Hypothalamus (tissue), 51 donors: Measurements from ENCODE around the gene DNER.

Experiments
- DNase-seq, 51 donors: peaks; one replicate each; lab custom pipeline; 2025; lab: John Stamatoyannopoulos, UW

DNER gene

DNA sequence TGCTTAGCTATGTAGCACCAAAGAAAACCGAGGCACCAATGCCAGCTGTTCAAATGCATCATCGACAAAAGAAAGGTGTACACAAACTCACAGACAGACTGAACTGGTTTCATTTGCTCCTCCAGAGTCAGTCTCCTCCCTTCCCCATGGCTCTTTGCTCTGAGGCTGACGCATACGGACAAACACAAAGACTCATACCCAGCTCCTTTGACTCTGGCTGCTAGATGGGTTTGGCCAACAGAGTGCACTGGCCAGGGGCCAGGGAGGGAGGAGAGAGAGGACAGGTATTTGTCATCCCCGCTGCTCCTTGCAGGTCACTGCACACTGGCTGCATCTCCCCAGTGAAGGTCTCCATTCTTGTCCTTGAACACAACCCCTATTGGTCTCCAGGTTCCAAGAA lies 40.7 kb downstream of the DNER start:
- DNase-seq: peak in 1 of 51 donors; percentile 37

DNA sequence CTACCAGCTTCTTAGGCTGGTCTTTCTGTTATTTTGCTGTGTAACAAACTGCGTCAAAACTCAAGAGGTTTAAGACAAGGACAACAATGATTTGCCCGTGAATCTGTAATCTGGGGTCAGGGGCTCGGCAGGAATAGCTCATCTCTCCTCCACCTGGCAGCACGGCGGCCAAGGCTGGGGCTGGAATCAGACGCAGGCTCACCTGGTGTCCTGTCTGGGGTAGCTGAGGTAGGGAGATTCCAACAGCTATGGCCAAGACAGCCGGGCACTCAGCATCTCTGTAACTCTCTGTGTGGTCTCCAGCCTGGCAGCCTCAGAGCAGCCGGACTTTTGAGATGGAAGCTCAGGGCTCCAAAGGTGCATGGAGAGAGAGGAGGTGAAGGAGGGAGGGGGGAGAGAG lies 42.3 kb downstream of the DNER start:
- DNase-seq: no peak

DNA sequence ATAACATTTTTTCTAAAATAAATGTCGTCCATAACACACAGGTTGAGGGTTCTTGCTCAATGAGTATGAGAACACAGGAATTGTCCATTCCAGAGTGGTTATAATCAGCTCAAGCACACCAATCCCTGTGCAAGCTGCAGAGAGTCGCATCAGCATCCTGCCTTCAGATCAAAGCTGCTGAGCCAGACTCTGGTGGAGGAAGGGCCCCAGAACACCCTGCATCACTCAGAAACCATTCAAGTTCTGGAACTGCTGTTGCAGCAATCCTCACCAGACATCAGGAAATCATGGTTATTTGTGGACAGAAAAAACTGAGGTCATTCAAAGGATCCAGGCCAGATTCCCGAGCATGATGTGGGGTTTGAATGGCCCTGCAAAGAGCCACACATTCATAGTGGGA lies 44.5 kb downstream of the DNER start:
- DNase-seq: peak in 2 of 51 donors; percentile 8 to 16

DNA sequence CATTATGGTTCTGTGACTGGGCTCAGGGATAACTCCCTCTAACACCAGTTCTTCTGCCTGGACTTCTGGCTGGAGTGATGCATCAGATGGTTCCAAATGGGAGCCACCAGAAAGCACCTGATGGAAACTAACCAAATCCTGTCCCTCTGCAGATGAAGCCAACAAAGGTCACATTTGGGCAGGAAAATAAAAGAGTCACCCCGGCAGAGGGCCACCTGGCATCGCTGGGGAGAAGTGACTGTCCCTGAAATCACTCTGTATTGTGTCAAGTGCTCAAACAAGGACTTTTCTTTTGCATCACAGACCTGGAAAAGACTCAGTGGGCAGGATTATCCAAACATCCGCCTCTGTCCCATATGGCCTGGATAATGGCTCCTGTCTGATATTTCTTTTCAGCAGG lies 47.5 kb downstream of the DNER start:
- DNase-seq: no peak

DNA sequence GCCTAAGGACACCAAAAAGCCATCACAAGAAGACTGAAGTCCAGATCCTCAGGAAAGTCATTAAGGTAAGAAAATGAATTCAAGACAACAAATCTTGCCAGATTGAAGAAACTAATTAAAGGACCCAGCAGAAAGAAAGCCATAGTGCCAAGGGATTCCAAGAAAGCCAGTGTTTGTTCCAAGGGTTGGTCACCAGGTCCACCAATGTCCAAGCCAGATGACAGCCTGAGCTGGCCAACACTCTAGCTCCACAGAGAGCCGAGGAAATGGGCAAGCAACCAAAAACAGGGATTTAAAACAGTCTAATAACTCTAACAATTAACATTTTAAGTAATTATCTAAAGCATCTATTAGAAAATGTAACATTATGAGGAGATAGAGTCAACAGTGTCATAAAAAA lies 49.2 kb downstream of the DNER start:
- DNase-seq: peak in 12 of 51 donors; percentile 6 to 48 (median 32)

DNA sequence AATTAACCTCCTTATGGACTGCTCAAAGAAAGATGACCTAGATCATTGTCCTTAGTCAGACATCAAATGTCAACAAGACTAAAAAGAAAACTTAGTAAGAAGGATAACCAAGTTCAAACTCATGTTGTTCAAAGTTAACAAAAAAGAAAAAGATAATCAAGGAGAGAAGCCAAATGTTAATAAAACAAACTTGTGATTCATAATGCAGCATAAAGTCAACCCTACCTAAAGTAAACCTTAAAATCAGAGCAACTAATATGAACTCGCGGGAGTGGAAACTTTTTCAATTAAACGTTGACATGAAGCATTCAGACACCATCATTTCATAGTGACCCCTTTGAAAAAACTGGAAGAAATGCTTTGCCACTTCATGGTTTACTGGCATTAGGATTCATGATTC lies 52.9 kb downstream of the DNER start:
- no peak for DNase-seq

DNA sequence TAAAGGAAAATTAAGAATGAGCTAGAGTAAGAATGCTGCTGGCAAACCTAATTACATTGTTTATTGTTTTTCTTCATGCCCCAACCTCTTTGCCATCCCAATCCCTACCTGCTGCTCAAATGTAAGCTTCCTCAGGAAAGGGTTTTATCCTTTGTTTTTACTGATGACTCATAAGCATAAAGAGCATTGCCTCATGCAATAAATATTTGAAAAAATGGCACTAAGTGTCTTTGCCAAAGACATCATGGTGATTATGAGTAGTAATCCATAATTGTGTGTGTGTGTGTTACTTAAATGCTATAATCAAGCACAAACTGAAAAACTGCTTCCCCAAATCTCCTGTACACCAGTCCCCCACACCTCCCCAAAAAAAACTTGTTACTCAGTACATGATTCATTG lies 53.4 kb downstream of the DNER start:
- no peak for DNase-seq

DNA sequence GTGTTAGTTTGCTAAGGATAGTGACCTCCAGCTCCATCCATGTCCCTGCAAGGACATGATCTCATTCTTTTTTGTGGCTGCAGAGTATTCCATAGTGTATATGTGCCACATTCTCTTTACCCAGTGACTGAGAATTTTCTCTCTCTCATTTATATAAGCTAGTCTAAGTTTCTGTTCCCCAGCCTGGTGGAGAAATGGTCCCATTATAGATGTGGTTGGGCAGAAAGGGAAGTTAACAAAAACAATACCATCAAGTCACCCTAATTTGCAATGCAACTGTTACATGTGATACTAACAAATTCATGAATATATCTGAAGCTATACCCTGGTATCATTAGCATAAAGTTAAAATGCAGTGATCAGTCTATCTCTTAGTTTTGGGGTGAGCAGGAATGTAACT lies 54.0 kb downstream of the DNER start:
- DNase-seq: no peak

DNA sequence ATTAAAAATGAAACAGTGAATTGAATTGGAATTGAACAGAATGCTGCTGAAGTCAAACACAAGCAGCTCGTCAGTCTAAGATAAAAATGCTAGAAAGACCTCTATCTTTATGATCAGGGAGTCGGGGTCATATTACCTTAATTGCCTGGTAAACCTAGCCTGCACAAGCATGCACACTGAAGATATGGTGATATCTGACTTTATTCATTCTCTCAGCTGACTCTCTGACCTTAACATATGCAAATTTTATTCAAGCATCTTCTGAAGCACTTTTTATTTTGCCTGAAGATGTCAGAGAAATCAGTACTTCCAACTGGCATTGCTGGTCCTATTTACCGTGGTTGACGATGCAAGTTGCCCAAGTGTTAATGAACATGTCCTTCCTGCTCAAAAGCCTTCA lies 56.4 kb downstream of the DNER start:
- DNase-seq: no peak

DNA sequence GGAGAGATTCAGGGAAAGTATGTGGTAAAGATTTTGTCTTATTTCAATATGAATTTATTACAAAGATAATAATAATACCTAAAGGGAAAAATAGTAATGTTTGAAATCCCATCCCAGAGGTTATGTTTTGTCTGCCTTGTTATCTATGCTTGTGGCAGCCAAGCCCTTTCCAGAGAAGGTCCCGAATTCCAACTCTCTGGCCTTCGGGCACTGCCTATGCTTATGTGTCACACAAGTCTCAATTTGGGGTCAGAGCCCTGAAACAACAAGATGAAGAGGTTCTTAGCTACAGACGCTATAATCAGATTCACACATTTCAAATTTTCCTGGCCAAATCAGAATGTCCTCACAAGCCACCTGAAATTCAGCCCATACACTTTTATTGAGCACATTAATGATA lies 59.9 kb downstream of the DNER start:
- no peak for DNase-seq

DNA sequence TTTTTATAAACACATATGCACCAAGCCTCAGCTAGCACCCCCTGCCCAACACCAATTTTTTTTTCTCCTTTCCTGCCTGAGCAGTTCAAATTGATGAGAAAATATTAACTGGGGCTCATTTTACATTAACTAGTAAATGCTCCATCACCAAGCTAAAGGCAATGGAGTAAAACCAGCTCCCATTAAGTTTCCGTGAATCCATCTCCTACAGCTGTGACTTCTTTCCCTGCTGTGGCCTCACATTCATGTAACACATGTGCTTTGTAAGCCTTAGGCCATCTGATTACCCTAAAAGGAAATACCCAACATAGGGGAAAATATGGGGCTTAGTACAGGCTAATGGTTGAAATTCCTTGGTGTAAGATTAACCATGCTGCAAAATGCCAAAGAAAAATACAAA lies 60.8 kb downstream of the DNER start:
- no peak for DNase-seq

DNA sequence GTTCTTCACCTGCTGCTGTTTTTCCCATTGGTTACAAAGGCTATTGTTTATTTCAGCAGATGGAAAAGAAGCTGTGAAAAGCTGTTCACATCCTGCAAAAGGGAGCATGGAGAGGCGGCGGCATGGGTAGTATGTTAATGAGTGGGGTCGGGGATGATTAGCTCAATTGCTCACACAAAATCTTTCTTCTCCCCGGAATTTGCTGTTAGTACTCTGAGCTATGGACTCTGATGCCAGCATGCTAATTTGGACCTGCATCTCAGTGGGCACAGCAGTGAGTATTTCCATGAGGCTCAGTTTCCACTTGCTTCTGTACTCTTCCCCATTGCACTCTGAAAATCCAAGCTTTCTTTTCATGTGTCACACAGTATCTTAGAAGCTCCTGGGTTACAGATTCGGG lies 61.6 kb downstream of the DNER start:
- peak in 1 of 51 donors; percentile 16 for DNase-seq

DNA sequence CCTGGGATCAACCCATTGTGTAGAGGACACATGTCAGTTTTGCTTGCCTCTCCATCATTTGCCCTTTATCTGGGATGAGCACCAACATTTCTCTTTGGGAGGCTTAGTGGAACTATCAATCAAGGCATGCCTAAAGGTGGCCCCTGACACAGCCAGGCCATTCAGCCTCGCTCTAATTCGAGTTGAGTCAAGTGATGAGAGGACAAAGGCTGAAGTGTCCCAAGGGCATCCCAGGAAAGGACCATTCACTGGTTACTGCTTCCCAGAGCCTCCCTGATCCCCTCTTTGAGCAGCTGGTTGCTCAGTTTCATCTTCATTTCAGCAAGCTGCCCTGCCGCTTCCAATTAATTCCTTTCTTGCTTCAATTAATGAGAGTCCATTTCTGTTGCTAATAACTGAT lies 63.5 kb downstream of the DNER start:
- peak in 8 of 51 donors; percentile 5 to 48 (median 22) for DNase-seq

DNA sequence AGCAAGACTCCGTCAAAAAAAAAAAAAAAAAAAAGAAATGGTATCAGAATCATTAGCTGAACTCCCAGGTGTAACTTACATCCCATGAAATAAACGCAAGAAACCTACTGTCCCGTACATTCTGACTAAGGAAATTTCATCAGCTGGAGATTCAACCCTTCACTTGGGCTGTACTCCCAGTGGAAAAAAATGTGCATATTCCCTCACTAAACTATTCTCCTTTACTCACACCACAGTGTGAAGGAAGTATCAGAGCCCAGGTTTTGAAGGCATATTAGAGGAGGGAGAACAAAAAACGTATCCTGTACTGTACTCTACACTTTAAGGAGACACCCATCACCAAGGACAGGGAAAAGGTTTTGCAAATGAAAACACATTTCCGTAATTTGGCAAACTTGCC lies 64.3 kb downstream of the DNER start:
- no peak for DNase-seq

DNA sequence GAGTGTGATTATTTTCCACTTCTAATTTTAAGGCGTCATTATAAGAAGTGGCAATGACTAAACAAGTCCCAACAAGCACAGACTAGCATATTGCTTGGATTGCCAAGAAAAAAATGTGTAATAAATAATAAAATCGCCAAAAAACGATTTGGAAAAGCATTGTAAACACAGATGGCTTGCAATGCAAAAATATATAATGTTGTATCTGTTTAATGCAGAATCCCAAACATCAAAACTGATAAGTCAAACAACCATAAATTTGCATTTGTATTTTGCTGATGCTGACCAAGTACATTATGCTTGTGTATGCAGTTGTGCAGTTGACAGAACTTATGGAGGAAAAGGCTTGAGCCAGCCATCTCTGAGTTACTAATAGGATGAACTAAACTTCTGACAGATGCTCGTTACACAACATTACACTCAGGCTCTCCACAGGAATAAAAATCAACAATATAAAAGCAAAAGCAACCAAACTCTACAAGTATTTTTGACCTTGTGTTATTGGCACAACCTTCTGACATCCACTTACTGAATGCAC lies 68.1 kb downstream of the DNER start:
- DNase-seq: no peak

DNA sequence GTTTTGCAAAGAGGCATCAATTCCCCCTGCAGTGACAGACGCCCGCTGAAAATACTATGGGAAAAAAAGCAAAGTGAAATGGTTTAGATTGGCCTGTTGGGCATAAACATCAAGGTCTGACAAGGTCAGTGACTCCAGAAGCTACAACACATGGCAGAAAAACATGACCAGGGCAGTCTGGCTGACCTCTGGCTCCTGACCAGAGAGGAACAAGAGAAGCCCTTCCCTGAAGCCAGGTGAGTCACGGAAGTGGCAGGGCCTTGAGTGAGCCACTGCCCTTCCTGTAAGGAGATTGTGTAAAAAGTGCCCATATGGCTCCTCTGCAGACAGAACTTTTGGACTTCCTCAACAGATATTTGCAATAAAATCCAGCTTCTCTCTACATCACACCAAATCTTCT lies 72.0 kb downstream of the DNER start:
- DNase-seq: no peak

DNA sequence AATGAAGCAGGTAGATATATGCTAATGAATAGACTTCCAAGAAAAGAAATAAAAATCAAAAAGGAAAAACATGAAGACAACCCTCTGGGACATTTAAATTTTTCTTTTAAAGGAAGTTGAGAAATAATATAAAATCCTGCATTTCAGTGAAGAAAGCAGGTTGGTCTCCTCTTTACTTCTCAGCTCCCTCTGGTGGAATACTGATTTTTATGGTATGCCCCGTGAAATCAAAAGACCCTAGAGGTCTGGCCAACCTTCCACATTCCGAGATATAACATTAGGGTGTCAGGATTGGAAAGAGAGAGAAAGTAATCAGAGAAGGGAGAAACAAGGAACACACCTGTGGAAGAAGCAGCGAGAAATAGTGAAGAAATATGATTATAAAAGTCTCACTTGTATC lies 72.7 kb downstream of the DNER start:
- no peak for DNase-seq

DNA sequence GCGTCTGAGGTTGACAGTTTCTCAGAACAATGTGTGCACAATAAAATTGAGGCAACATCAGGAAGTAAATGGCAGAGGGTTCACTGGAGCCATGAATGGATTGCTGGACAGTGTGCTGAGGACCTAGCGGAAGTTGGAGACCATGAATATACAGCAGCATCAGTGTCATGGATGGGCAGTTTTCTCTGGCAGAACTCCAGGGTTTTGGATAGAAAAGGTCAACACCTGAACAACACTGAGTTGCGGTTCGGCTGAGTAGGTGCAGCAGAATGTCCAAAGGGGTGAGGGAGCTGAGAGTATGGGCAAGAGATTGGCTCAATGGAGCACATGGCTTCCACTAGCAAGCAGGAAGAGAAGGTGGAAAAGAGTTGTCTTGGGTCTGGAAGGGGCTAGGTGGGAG lies 73.7 kb downstream of the DNER start:
- no peak for DNase-seq

DNA sequence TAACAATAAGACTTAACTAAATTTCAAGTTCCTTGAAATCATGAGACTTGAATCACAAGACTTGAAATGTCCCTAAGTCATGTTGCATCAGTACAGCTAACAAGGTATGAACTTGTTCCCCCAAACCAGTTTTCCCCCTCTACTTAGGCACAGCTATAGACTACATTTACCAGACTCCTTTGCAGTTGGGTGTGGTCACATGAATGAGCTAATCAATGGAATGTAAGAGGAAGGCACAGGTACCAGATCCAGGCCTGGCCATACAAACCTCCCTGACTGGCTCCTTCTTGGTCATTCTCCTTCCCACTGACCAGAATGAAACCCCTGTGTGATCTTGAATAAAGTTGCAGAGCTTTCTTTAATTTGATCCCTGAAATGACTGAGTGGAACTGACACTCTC lies 77.8 kb downstream of the DNER start:
- no peak for DNase-seq

DNA sequence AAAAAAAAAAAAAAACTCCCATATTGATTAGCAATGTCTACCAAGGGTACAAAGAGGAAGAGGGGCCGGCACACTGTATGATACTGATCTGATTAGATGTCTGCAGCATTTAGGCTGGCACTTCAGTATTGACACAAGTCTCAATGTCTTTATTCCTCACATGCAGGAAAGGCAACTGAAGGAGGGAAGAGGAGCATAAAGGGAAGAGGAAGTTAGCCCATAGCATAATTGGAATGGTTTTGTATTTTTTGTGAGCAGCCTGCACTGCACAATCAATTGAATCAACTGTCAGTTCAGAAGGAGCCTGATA lies 79.0 kb downstream of the DNER start:
- DNase-seq: no peak

DNA sequence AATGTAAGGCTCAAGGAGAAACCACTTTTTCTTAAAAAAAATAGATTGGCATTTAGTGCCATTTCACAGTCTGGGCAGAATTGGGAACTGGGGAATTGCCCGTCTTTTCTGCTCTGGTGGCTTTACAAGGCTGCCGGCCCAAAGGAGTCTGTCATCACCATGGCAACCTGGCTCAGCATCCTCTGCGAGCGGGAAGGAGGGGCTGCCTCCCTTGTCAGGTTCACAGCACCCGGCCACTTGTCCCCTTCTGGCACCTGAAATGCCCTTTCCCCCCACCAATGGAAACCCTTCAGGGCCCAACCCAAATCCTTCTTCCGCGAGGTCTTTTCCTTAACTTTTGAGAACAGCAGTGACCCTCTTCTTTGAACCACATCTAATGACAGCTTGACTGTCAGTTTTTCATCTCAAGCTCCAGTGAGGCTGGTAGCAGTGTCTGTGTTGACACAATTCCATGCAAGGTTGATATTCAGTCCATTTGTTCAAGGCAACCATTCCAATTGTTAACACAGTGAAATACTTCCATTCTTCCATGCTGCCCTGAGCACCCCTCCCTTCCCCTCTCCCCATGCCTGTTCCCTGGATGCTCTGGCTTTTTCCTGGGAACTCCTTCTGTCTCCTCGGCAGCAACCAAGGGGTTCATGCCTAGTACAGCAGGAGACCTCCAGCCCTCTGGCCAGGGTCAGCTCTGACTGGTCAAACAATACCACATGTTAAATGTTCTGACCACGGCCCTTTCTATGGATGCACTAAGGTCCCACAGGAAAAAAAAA lies 79.6 kb downstream of the DNER start:
- peak in 45 of 51 donors; percentile 13 to 86 (median 66) for DNase-seq

DNA sequence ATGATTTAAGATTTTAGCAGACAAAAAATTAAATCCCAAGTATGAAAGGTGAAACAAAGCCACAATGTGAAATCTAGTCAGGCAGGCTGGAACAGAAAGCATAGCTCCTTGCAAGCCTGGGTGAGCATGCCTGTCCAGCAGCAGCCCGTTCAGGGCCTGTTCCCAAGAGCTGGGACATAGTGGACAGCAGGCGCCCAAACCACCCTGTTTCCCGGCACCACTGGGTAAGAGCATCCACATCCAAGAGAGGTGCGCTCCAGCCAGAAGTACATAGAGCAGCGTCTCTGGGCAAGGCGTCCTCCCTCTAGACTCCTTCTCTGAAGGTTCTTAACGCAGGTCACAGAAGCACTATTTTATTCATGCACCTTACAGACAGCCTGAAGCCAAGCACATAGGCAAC lies 80.8 kb downstream of the DNER start:
- peak in 27 of 51 donors; percentile 10 to 68 (median 39) for DNase-seq

DNA sequence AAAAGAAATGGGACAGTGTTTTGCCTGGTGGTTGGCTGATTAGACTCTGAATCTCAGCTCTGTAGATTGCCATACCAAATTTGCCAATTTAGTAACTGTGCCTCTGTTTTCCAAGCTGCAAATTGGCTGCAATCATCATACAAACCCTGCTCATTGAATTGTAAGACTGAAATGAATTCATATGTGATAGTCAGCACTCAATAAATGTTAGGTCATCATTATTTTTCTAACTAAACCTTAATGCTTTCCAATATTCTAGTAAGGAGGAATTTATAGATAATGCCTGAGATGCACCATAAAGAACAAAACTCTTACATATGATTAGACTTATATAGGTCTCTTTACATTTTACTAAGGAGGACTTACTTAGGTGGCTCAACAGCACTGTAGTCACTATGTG lies 85.3 kb downstream of the DNER start:
- no peak for DNase-seq
